Measurements from ENCODE around the gene ATP1A4.

- no peak for TF ChIP-seq NFYB (IDR thresholded peaks at IDR 0.05; ENCODE audit: insufficient read depth, low read depth, low read length)
- no peak for TF ChIP-seq RAD21 (IDR thresholded peaks at IDR 0.05; ENCODE audit: insufficient read depth, low read depth, low read length)
- no peak for TF ChIP-seq EP300 (IDR thresholded peaks at IDR 0.05; ENCODE audit: borderline replicate concordance in 1 of 2, control insufficient read depth in 1 of 2, low read depth in 2 of 2, low read length in 2 of 2)
- TF ChIP-seq ZZZ3 (IDR thresholded peaks at IDR 0.05; ENCODE audit: control insufficient read depth, insufficient read length, low read depth), result no peak
- no peak for TF ChIP-seq ELK1 (IDR thresholded peaks at IDR 0.05; ENCODE audit: low read depth, low read length)
- no peak for TF ChIP-seq PAX8 (IDR thresholded peaks at IDR 0.05)
- TF ChIP-seq ZNF274 (IDR thresholded peaks at IDR 0.05; ENCODE audit: insufficient read depth, insufficient read length), result no peak
- no peak for TF ChIP-seq POLR2A (IDR thresholded peaks at IDR 0.05; ENCODE audit: low read depth, low read length)
- TF ChIP-seq CEBPZ (IDR thresholded peaks at IDR 0.05; ENCODE audit: low read depth, low read length), result no peak
- TF ChIP-seq ATF2 (IDR thresholded peaks at IDR 0.05; ENCODE audit: low read length), result no peak
- no peak for TF ChIP-seq CTCF (IDR thresholded peaks at IDR 0.05 in 2 of 3, conservative IDR thresholded peaks at IDR 0.05 in 1 of 3; ENCODE audit: control insufficient read depth in 2 of 3, extremely low read depth in 1 of 3, insufficient read depth in 1 of 3, low read depth in 3 of 3, low read length in 3 of 3)
- TF ChIP-seq USF2 (IDR thresholded peaks at IDR 0.05; ENCODE audit: borderline replicate concordance, low read depth, low read length), result no peak
These were observed 17.2 kb upstream of the ATP1A4 start for GRCh38 chr1:160133990-160134770.
